Epithelial cell of proximal tubule (primary cell): ENCODE data around the gene KHNYN. TPM values are rescaled to one million over a fixed set of nuclear protein-coding genes. Genes with fewer than 3 reads are reported as not detected.
"Not testable (repeated sequence)": the region's sequence is repeated elsewhere in the genome, so short reads cannot be mapped to it uniquely, and the experiment has no call there.

Experiments used
- DNase-seq: peaks from one replicate; pipeline ENCODE4 v3.0.0-alpha.2; 2011; ENCODE audit warnings: low read depth
- H3K4me3 ChIP-seq: 2 replicates; pipeline ENCODE4 v1.5.1; 2011; ENCODE audit warnings: low read depth, mild to moderate bottlenecking, low read length
- total RNA-seq: library from RNA; depleted of rRNA; stranded (reverse); fragments of >200 nt; gene quantifications from 2 replicates; pipeline ENCODE4 v1.2.3, GENCODE V29; 2015
- TF ChIP-seq, protein P1 (sequence below): conservative IDR thresholded peaks from 2 replicates; pipeline ENCODE4 v1.5.1; 2012; ENCODE audit warnings: low read depth, mild to moderate bottlenecking, low read length

KHNYN gene
- 38.3 and 41.6 TPM in 2 replicates for total RNA-seq

DNA sequence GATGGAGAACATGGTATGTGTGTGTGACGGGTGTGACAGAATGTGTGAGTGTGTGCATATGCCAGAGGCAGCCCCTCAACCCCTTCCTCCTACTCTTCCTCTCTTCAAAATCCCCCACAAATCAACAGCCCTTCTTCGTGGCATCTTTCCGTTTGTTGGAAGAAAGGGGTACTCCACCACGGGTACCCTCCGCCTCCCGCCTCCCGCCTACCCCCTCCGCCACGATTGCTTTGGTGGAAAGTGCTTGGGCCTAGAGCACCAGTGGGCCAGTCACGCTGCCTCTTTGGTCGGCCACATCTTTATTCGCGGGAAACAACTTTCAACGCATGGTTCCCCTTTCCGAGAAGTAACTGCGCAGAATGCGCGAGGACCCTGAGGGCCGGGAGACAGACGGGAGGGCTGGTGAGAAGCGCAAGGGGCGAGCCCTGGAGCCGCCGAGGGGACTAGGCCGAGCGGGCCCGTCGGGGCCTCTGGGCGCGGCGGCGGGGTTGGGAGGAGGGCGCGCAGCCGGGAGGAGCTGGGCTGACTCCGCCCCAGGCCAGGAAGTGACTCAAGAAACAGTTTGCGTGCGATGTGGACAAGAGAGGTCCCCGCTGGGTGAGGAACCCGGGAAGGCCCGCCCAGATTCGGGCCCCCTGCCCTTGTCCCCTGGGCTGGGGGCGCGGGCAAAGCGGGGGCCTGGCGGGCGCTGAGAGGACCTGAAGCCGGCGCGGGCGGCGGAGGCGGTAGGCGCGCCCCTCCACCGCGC, at the start of gene KHNYN, which contains the start of gene CBLN3:
KHNYN (plus strand) TSS at position 560 of the 748 bp plus-strand sequence. CDS start 777 bp downstream, outside the sequence.
CBLN3 (minus strand) TSS at position 274 of the 748 bp plus-strand sequence. CDS start 614 bp downstream, outside the sequence.
- H3K4me3 ChIP-seq, result peak within 1 kb of the TSS; percentile 83
- no peak for DNase-seq
- TF ChIP-seq, protein P1, sequence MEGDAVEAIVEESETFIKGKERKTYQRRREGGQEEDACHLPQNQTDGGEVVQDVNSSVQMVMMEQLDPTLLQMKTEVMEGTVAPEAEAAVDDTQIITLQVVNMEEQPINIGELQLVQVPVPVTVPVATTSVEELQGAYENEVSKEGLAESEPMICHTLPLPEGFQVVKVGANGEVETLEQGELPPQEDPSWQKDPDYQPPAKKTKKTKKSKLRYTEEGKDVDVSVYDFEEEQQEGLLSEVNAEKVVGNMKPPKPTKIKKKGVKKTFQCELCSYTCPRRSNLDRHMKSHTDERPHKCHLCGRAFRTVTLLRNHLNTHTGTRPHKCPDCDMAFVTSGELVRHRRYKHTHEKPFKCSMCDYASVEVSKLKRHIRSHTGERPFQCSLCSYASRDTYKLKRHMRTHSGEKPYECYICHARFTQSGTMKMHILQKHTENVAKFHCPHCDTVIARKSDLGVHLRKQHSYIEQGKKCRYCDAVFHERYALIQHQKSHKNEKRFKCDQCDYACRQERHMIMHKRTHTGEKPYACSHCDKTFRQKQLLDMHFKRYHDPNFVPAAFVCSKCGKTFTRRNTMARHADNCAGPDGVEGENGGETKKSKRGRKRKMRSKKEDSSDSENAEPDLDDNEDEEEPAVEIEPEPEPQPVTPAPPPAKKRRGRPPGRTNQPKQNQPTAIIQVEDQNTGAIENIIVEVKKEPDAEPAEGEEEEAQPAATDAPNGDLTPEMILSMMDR, result no peak

DNA sequence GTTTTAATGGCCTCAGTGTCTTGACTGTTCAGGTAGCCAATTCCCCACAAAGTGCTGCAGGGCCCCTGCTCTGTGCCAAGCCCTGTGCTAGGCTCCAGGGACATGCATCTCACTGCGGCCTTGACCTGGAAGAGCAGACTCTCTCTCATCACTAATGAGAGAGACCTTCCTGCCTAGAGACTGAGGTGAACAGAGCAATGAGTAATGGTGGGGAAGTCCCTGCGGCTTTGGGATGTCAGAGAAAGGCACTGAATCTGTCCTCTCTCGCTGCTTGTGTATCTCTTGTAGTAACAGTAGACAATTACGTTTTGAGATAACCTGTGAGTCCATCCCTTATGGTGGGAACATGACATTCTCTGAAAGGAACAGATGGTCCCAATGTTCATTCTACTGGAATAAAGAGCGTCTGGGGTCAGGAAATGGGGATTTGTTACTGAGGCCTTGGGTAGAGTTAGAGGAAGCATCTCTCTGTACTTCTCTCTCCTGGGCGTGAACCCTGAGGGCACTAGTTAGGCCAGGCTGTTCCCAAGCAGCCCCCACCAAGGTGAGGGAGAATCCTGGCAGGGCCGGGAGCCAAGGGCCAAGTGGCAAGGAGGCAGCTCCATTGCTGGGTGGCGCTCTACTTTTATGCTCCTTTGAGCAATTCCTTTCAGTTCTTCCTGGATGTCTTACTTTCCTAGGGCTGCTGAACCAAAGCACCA, 48.2 kb upstream of the KHNYN start:
- DNase-seq, result no peak
- TF ChIP-seq, protein P1, result no peak
- no peak overlapping the region for H3K4me3 ChIP-seq

DNA sequence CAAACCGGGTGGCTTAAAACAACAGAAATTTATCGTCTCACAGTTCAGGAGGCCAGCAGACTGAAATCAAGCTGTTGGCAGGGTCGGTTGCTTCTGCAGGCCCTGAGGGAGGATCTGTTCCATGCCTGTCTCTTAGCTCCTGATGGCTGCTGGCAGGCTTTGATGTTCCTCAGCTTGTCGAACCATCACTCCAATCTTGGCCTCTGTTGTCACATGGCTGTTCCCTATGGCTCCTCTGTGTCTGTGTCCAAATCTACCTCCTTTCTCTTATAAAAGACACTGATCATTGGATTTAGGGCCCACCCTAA, 47.7 kb upstream of the KHNYN start:
- H3K4me3 ChIP-seq, result no peak overlapping the region
- DNase-seq, result no peak
- TF ChIP-seq, protein P1, result no peak

DNA sequence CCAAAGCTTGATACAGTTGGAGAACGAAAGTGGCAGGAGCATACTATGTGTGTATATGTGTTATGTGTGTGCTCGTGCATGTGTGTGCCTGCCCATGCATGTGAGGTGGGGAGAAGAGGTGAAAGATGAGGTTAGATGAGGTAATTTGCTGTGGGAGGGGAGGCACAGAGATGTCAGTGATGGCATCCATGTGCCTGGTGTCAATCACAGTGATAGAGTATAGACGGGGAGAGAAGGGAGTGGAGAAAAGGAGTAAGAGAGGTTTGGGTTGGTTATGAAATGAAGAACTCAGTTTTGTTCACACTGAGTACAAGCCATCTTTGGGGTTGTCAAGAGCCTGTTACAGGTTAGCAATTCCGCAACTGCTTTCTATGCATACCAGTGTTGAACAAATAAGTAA, 45.6 kb upstream of the KHNYN start:
- no peak overlapping the region for H3K4me3 ChIP-seq

DNA sequence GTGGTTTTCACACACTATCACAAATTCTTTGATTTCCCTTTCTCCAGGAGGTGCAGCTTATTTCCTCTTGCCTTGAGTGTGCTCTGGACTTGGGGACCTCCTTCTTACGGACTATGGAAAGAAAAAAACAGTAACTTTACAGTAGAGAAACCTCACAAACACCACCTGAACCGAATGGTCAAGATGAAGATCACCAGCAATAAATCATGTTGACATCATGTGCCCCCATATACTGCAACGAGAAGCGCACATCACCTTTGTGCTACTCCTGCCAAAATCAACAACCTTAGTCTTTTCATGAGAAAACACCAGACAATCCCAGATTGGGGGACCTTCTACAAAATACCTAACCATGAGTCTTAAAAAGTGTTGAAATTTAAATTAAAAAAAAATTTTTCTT, 44.2 kb upstream of the KHNYN start:
- H3K4me3 ChIP-seq, result no peak overlapping the region
- TF ChIP-seq, protein P1, result no peak

More for the DNA sequence above, 45.6 kb upstream of the KHNYN start:
- TF ChIP-seq, protein P1, result no peak
- no peak for DNase-seq

DNA sequence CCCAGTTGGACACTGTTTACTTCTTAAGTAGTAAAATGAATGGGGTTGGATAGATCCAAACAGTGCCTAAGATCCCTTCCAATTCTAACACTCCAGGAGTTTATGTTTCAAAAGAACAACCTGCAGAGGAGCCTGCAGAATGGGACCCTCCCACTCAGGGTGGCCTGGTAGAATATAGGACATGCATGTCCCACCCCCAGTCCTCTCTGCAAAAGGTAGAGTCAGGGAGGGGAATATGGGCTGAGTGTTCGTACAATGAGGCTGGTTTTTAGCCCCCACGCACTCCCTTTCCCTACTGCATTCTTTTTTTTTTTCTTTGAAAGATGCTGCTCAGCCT, 42.8 kb upstream of the KHNYN start:
- TF ChIP-seq, protein P1, result no peak
- DNase-seq, result no peak
- no peak overlapping the region for H3K4me3 ChIP-seq

More for the DNA sequence above, 44.2 kb upstream of the KHNYN start:
- no peak for DNase-seq

DNA sequence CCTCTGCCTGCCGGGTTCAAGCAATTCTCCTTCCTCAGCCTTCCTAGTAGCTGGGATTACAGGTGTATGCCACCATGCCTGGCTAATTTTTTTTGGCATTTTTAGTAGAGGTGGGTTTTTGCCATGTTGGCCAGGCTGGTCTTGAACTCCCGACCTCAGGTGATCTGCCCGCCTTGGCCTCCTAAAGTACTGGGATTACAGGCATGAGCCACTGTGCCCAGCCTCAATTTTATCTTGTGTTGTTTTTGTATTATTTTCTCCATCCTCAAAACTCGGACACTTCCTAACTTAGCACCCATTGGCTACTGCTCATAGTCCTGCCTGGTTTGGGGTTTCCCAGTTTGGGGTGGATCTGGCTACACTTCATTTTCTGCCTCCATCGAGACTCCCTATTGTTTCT, 42.2 kb upstream of the KHNYN start:
- not testable (repeated sequence) for H3K4me3 ChIP-seq, DNase-seq
